OCI-LY1 (cell line): ENCODE data around the gene TEX14.

Experiments used
- H2AFZ ChIP-seq: fragments of 200-600 bp; sonication (generic), shearing (Covaris generic); 2 replicates; pipeline ENCODE4 v1.6.0; 2014; ENCODE audit warnings: antibody characterized with exemption, mild to moderate bottlenecking, low read length
- H3F3A ChIP-seq: fragments of 200-600 bp; sonication (generic), shearing (Covaris generic); 2 replicates; pipeline ENCODE4 v1.6.0; 2014; ENCODE audit warnings: mild to moderate bottlenecking, antibody characterized with exemption, low read length, moderate library complexity; ENCODE audit not compliant: insufficient read depth
- H3K27ac ChIP-seq: fragments of 200-600 bp; sonication (generic); 2 replicates; pipeline ENCODE4 v1.5.1; 2014; ENCODE audit warnings: low read length, mixed run types, mild to moderate bottlenecking, low read depth; ENCODE audit not compliant: poor library complexity, severe bottlenecking
- H3K27me3 ChIP-seq: fragments of 200-600 bp; sonication (generic); 2 replicates; pipeline ENCODE4 v1.6.0; 2014; ENCODE audit warnings: antibody characterized with exemption, mild to moderate bottlenecking, low read length, moderate library complexity; ENCODE audit not compliant: insufficient read depth
- H3K36me3 ChIP-seq: fragments of 200-600 bp; sonication (generic); 2 replicates; pipeline ENCODE4 v1.6.1; 2014; ENCODE audit warnings: mild to moderate bottlenecking, antibody characterized with exemption, low read length, moderate library complexity, mixed read lengths; ENCODE audit not compliant: insufficient read depth
- H3K4me1 ChIP-seq: fragments of 200-600 bp; sonication (generic); 2 replicates; pipeline ENCODE4 v1.5.1; 2014; ENCODE audit warnings: mild to moderate bottlenecking, low read length, moderate library complexity; ENCODE audit not compliant: insufficient read depth, severe bottlenecking
- H3K4me2 ChIP-seq: fragments of 200-600 bp; sonication (generic), shearing (Covaris generic); 2 replicates; pipeline ENCODE4 v1.6.1; 2014; ENCODE audit warnings: low read length
- H3K4me3 ChIP-seq: fragments of 200-600 bp; sonication (generic); 2 replicates; pipeline ENCODE4 v1.5.1; 2014; ENCODE audit warnings: low read length, low read depth, mild to moderate bottlenecking, mixed read lengths; ENCODE audit not compliant: poor library complexity, severe bottlenecking
- H3K79me2 ChIP-seq: fragments of 200-600 bp; shearing (Covaris generic); 2 replicates; pipeline ENCODE4 v1.6.1; 2016; ENCODE audit warnings: mixed run types, low read length, mixed read lengths; ENCODE audit not compliant: insufficient read depth
- H3K9ac ChIP-seq: fragments of 200-600 bp; sonication (generic), shearing (Covaris generic); 2 replicates; pipeline ENCODE4 v1.6.1; 2014; ENCODE audit warnings: mild to moderate bottlenecking, low read length, mixed read lengths
- H3K9me2 ChIP-seq: fragments of 200-600 bp; sonication (generic), shearing (Covaris generic); 2 replicates; pipeline ENCODE4 v1.6.1; 2014; ENCODE audit warnings: low read depth, mild to moderate bottlenecking, low read length, mixed read lengths
- H3K9me3 ChIP-seq: fragments of 200-600 bp; shearing (Covaris generic); 2 replicates; pipeline ENCODE4 v1.6.1; 2014; ENCODE audit warnings: low read length, mixed read lengths
- H4K20me1 ChIP-seq: fragments of 200-600 bp; sonication (generic), shearing (Covaris generic); 2 replicates; pipeline ENCODE4 v1.6.0; 2016; ENCODE audit warnings: mild to moderate bottlenecking, low read length; ENCODE audit not compliant: insufficient read depth
- EZH2 ChIP-seq: fragments of 200-600 bp; sonication (generic), shearing (Covaris generic); IDR thresholded peaks from 2 replicates; pipeline ENCODE4 v1.8.0; 2017; ENCODE audit warnings: borderline replicate concordance, mixed run types, mild to moderate bottlenecking, antibody characterized with exemption, low read length, moderate library complexity, mixed read lengths
- TF ChIP-seq, protein P1 (sequence below): fragments of 200-600 bp; sonication (generic), shearing (Covaris generic); IDR thresholded peaks from 2 replicates; pipeline ENCODE4 v1.5.1; 2017; ENCODE audit warnings: mild to moderate bottlenecking, antibody characterized with exemption, low read length, moderate library complexity, mixed read lengths

The TEX14 gene

DNA sequence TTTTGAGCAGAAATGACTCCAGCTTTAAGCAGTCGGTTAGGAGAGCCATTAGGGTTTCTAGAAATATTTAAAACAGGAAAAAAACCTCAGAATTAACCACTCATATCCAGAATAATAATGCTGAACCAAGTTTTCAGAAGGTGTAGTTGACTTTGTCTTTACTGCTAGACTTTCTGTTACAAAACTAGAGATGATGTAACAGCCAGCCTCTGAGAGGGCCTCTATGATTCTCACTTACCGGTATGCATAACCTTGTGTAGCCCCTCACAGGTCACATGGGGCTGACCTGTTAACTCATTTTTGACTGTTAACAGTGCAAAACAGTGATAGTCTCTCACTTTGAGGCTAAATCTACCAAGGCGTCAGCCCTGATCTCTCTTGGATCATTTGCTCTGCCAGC, 74.3 kb downstream of the TEX14 start:
- H3K79me2 ChIP-seq: no peaks in the 10 kb centered on the region
- H3K4me2 ChIP-seq: no peak overlapping the region
- H4K20me1 ChIP-seq: no peaks in the 10 kb centered on the region
- H3K9me2 ChIP-seq: no peaks in the 10 kb centered on the region
- H3F3A ChIP-seq: no peaks in the 10 kb centered on the region
- no peaks in the 10 kb centered on the region for H3K9me3 ChIP-seq
- no peaks in the 10 kb centered on the region for H3K4me1 ChIP-seq
- no peak overlapping the region for H3K27ac ChIP-seq
- no peak overlapping the region for H3K4me3 ChIP-seq
- H3K9ac ChIP-seq: no peak overlapping the region
- H2AFZ ChIP-seq: no peak overlapping the region
- H3K36me3 ChIP-seq: no peaks in the 10 kb centered on the region
- H3K27me3 ChIP-seq: peaks cover 4% of the 10 kb centered on the region; the same call in 1 of the 2 replicates
- TF ChIP-seq, protein P1, sequence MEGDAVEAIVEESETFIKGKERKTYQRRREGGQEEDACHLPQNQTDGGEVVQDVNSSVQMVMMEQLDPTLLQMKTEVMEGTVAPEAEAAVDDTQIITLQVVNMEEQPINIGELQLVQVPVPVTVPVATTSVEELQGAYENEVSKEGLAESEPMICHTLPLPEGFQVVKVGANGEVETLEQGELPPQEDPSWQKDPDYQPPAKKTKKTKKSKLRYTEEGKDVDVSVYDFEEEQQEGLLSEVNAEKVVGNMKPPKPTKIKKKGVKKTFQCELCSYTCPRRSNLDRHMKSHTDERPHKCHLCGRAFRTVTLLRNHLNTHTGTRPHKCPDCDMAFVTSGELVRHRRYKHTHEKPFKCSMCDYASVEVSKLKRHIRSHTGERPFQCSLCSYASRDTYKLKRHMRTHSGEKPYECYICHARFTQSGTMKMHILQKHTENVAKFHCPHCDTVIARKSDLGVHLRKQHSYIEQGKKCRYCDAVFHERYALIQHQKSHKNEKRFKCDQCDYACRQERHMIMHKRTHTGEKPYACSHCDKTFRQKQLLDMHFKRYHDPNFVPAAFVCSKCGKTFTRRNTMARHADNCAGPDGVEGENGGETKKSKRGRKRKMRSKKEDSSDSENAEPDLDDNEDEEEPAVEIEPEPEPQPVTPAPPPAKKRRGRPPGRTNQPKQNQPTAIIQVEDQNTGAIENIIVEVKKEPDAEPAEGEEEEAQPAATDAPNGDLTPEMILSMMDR: no peak
- no peak for TF ChIP-seq EZH2

DNA sequence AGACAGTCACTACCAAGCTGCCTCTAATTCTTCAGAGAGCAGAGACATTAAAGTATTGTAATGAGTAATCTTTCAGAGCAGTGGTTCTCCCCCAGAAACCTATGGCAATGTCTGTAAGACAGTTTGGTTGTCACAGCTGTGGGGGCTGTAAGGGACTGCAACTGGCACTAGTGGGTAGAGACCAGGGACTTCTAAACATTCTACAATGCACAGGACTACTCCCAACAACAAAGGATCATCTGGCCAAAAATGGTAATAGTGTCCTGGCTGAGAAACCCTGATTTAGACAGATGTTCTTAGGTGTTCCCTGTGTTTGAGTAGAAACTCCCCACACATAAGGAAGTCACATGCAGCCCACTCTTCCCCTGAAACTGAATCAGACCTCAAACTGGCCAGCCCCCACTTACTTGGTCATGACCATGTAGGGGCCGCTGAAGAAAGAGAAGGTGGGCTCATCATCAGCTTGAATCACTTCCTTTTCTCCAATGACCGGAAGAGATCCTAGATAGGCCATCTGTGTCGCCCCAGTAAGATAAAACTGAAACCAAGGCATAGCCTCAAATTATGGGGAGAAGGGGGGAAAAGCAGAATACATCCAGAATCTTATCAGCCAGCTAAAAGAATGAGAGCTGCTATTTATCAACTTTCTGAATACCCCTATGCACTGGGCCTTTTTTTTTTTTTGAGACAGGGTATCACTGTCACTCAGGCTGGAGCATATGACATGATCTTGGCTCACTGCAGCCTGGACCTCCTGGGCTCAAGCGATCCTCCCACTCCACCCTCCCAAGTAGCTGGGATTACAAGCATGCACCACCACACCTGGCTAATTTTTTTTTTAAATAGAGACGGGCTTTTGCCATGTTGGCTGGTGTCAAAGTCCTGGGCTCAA, 75.8 kb downstream of the TEX14 start:
- H3K4me2 ChIP-seq: no peak overlapping the region
- no peak overlapping the region for H2AFZ ChIP-seq
- no peaks in the 10 kb centered on the region for H3K9me2 ChIP-seq
- no peaks in the 10 kb centered on the region for H3K79me2 ChIP-seq
- 0 out of 2 replicates have a peak, but pooled peaks cover 4% of the 10 kb centered on the region for H3K27me3 ChIP-seq
- no peaks in the 10 kb centered on the region for H3F3A ChIP-seq
- H3K4me3 ChIP-seq: no peak overlapping the region
- TF ChIP-seq, protein P1: no peak
- no peak for TF ChIP-seq EZH2
- no peaks in the 10 kb centered on the region for H3K9me3 ChIP-seq
- H4K20me1 ChIP-seq: no peaks in the 10 kb centered on the region
- no peak overlapping the region for H3K9ac ChIP-seq
- no peaks in the 10 kb centered on the region for H3K4me1 ChIP-seq
- no peak overlapping the region for H3K27ac ChIP-seq
- H3K36me3 ChIP-seq: no peaks in the 10 kb centered on the region

DNA sequence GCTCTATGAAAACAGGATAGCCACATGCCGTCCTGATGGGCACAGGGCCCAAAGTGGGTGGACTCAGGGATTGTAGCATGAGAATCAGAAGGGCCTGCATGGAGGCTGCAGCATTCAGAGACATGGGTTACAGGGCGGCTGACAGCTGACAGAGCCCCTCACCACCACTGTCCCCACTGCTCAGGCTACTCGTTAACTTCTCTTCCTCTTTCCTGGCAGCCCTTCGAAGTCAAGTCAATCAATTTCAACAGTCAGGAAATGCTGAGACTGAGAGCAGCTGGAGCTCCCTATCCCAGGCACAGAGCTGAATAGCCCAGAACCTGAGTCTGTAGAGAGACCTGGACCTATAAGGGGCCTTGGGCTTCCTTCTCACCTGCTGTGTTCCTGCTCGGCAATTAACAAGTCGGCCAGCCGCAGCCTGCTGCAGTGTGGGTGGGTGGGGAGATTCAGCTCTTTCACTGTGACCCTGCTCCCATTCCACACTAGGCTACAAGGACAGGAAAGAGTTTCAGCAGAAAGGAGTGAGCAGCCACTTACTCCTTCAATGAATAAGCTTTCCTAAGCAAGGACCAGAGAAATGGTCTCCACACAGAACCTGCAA, 76.9 kb downstream of the TEX14 start:
- Histone ChIP-seq H4K20me1 (no peaks in the 10 kb centered on the region), H2AFZ (no peak overlapping the region), H3K4me3 (no peak overlapping the region), H3K27me3 (no peaks in the 10 kb centered on the region), H3K4me2 (no peak overlapping the region), H3K79me2 (no peaks in the 10 kb centered on the region), H3F3A (no peaks in the 10 kb centered on the region), H3K27ac (no peak overlapping the region), H3K9ac (no peak overlapping the region), H3K4me1 (no peaks in the 10 kb centered on the region), H3K9me3 (no peaks in the 10 kb centered on the region), H3K9me2 (no peaks in the 10 kb centered on the region), H3K36me3 (no peaks in the 10 kb centered on the region)
- TF ChIP-seq, protein P1: no peak
